H9 (cell line): ENCODE results near the gene GNAO1. TPM values are rescaled to one million over a fixed set of nuclear protein-coding genes. Genes with fewer than 3 reads are reported as not detected.

Experiments
- DNase-seq: peaks from one replicate; pipeline ENCODE4 v3.0.0-alpha.2; 2017
- H2AFZ ChIP-seq: one replicate; pipeline ENCODE4 v1.6.1; 2013; ENCODE audit warnings: mild to moderate bottlenecking, low read length, control low read depth, moderate library complexity
- H2AK5ac ChIP-seq: 2 replicates; pipeline ENCODE4 v1.6.1; 2013; ENCODE audit warnings: low read length, control low read depth, mixed read lengths; ENCODE audit not compliant: insufficient read length
- H2BK120ac ChIP-seq: one replicate; pipeline ENCODE4 v1.6.1; 2013; ENCODE audit warnings: low read depth, mild to moderate bottlenecking, low read length, control low read depth, inconsistent platforms; ENCODE audit not compliant: poor library complexity, severe bottlenecking
- H2BK12ac ChIP-seq: 2 replicates; pipeline ENCODE4 v1.6.1; 2013; ENCODE audit warnings: low read length, control low read depth, mixed read lengths, low read depth; ENCODE audit not compliant: insufficient read length
- H2BK15ac ChIP-seq: 2 replicates; pipeline ENCODE4 v1.6.1; 2013; ENCODE audit warnings: low read depth, low read length, control low read depth
- H2BK20ac ChIP-seq: one replicate; pipeline ENCODE4 v1.6.1; 2013; ENCODE audit warnings: low read depth, mild to moderate bottlenecking, low read length, control low read depth, inconsistent platforms; ENCODE audit not compliant: poor library complexity, severe bottlenecking
- H2BK5ac ChIP-seq: 2 replicates; pipeline ENCODE4 v1.6.1; 2013; ENCODE audit warnings: low read length, control low read depth, mixed read lengths; ENCODE audit not compliant: insufficient read length
- H3K14ac ChIP-seq: 2 replicates; pipeline ENCODE4 v1.6.1; 2013; ENCODE audit warnings: low read length, control low read depth; ENCODE audit not compliant: insufficient read depth
- H3K18ac ChIP-seq: 2 replicates; pipeline ENCODE4 v1.6.1; 2013; ENCODE audit warnings: low read depth, mild to moderate bottlenecking, mixed read lengths, low read length, control low read depth; ENCODE audit not compliant: insufficient read length
- H3K23ac ChIP-seq: 2 replicates; pipeline ENCODE4 v1.6.1; 2013; ENCODE audit warnings: low read length, control low read depth, mixed read lengths, low read depth; ENCODE audit not compliant: insufficient read length
- H3K23me2 ChIP-seq: 2 replicates; pipeline ENCODE4 v1.6.1; 2013; ENCODE audit warnings: low read depth, mild to moderate bottlenecking, mixed read lengths, low read length, control low read depth; ENCODE audit not compliant: insufficient read length, poor library complexity, severe bottlenecking
- H3K27ac ChIP-seq: 2 replicates; pipeline ENCODE4 v1.5.1; 2013; ENCODE audit warnings: low read length, control low read depth, mixed read lengths, low read depth; ENCODE audit not compliant: insufficient read length
- H3K27me3 ChIP-seq: 2 replicates; pipeline ENCODE4 v1.6.1; 2013; ENCODE audit warnings: low read length, control low read depth, inconsistent platforms; ENCODE audit not compliant: insufficient read depth
- H3K4ac ChIP-seq: 2 replicates; pipeline ENCODE4 v1.6.1; 2013; ENCODE audit warnings: low read depth, mild to moderate bottlenecking, control low read depth, inconsistent platforms, low read length, moderate library complexity
- H3K4me1 ChIP-seq: 2 replicates; pipeline ENCODE4 v1.6.1; 2013; ENCODE audit warnings: low read length, control low read depth, inconsistent platforms; ENCODE audit not compliant: insufficient read depth
- H3K4me2 ChIP-seq: 2 replicates; pipeline ENCODE4 v1.6.1; 2013; ENCODE audit warnings: low read length, control low read depth, mixed read lengths; ENCODE audit not compliant: insufficient read length, insufficient read depth
- H3K56ac ChIP-seq: 2 replicates; pipeline ENCODE4 v1.6.1; 2013; ENCODE audit warnings: low read depth, mild to moderate bottlenecking, mixed read lengths, low read length, control low read depth; ENCODE audit not compliant: insufficient read length
- H3K79me1 ChIP-seq: 2 replicates; pipeline ENCODE4 v1.6.1; 2013; ENCODE audit warnings: low read depth, mild to moderate bottlenecking, moderate library complexity, low read length, control low read depth, inconsistent platforms; ENCODE audit not compliant: insufficient read depth, poor library complexity, severe bottlenecking
- H3K79me2 ChIP-seq: 2 replicates; pipeline ENCODE4 v1.6.1; 2013; ENCODE audit warnings: low read length, control low read depth, inconsistent platforms; ENCODE audit not compliant: insufficient read depth
- H3K9ac ChIP-seq: 2 replicates; pipeline ENCODE4 v1.6.1; 2013; ENCODE audit warnings: low read length, control low read depth, mixed read lengths; ENCODE audit not compliant: insufficient read length; ENCODE audit errors: extremely low read depth
- H3K9me3 ChIP-seq: one replicate; pipeline ENCODE4 v1.6.1; 2013; ENCODE audit warnings: low read depth, low read length, inconsistent platforms; ENCODE audit not compliant: control insufficient read depth
- H3T11ph ChIP-seq: one replicate; pipeline ENCODE4 v1.6.1; 2013; ENCODE audit warnings: mild to moderate bottlenecking, low read length, control low read depth, inconsistent platforms
- H4K20me1 ChIP-seq: one replicate; pipeline ENCODE4 v1.6.1; 2013; ENCODE audit not compliant: control insufficient read depth, insufficient read length, insufficient read depth
- H4K5ac ChIP-seq: 2 replicates; pipeline ENCODE4 v1.6.1; 2013; ENCODE audit warnings: low read depth, mild to moderate bottlenecking, mixed read lengths, low read length, control low read depth; ENCODE audit not compliant: insufficient read length
- H4K8ac ChIP-seq: replicated peaks from 2 replicates; pipeline ENCODE4 v1.6.1; 2013; ENCODE audit warnings: low read length, control low read depth, mixed read lengths, low read depth; ENCODE audit not compliant: insufficient read length
- H4K91ac ChIP-seq: 2 replicates; pipeline ENCODE4 v1.6.1; 2013; ENCODE audit warnings: low read depth, mild to moderate bottlenecking, moderate library complexity, mixed read lengths, low read length, control low read depth; ENCODE audit not compliant: insufficient read length
- H3K27ac Mint-ChIP-seq, 3 experiments: 2 replicates in 2 of 3; 3 replicates in 1 of 3; pipeline ENCODE4 v1.8.0; 2020 to 2021; ENCODE audit warnings: mixed read lengths in 3 of 3, mild to moderate bottlenecking in 1 of 3, moderate library complexity in 1 of 3
- H3K27me3 Mint-ChIP-seq: 2 replicates; pipeline ENCODE4 v1.8.0; 2021; ENCODE audit warnings: low read depth, mild to moderate bottlenecking, moderate library complexity, mixed read lengths
- H3K36me3 Mint-ChIP-seq, 3 experiments: 2 replicates in 2 of 3; 3 replicates in 1 of 3; pipeline ENCODE4 v1.8.0; 2020 to 2021; ENCODE audit warnings: low read depth in 3 of 3, mixed read lengths in 3 of 3; ENCODE audit not compliant: insufficient read depth in 1 of 3
- H3K4me1 Mint-ChIP-seq, 2 experiments: 2 replicates each; pipeline ENCODE4 v1.8.0; 2020; ENCODE audit warnings: mixed read lengths in 2 of 2
- H3K4me3 Mint-ChIP-seq, 2 experiments: 2 replicates in 1 of 2; 3 replicates in 1 of 2; pipeline ENCODE4 v1.8.0; 2020 to 2021; ENCODE audit warnings: mild to moderate bottlenecking in 2 of 2, mixed read lengths in 2 of 2, moderate library complexity in 1 of 2
- H3K9me3 Mint-ChIP-seq, 2 experiments: 2 replicates in 1 of 2; 3 replicates in 1 of 2; pipeline ENCODE4 v1.8.0; 2020; ENCODE audit warnings: mild to moderate bottlenecking in 2 of 2, mixed read lengths in 2 of 2, moderate library complexity in 1 of 2
- CTCF ChIP-seq: fragments of 200-600 bp; sonication (generic); conservative IDR thresholded peaks from 3 replicates; pipeline ENCODE4 v1.8.0; 2021; ENCODE audit warnings: antibody characterized with exemption, mild to moderate bottlenecking
- WGBS: extraction: QIAGEN DNeasy Blood & Tissue Kit; methylation state at CpG from one replicate; pipeline ENCODE4 v1.1.7; 2013; ENCODE audit warnings: missing lambda C conversion rate, low lambda C conversion rate, mixed read lengths; ENCODE audit not compliant: insufficient read length; ENCODE audit errors: extremely low coverage; 5-methylcytosine and 5-hydroxymethylcytosine counted together
- total RNA-seq: library from RNA; stranded (reverse); gene quantifications from 2 replicates; pipeline ENCODE4 v1.2.1, GENCODE V29; 2021

GNAO1 gene
- total RNA-seq, 1 experiment from 2014 or later: 16.9 TPM

- no peaks in the 10 kb centered on the region for H3K27me3 ChIP-seq
- no peak overlapping the region for H4K5ac ChIP-seq
Observed at GRCh38 chr16:56336071-56336688, 144.9 kb downstream of the GNAO1 start.

More at GRCh38 chr16:56336071-56336688, 144.9 kb downstream of the GNAO1 start:
- no peak overlapping the region for H4K8ac ChIP-seq
- peaks cover 1% of the 10 kb centered on the region; the same call in 1 of the 2 replicates for H3K27me3 Mint-ChIP-seq
- H2BK120ac ChIP-seq: no peak overlapping the region
- no peak overlapping the region for H3K14ac ChIP-seq
- no peak overlapping the region for H2BK12ac ChIP-seq
- H3K4me1 ChIP-seq: no peaks in the 10 kb centered on the region
- no peak overlapping the region for H2BK20ac ChIP-seq
- no peak overlapping the region for H3T11ph ChIP-seq
- no peak for DNase-seq
- H4K91ac ChIP-seq: no peak overlapping the region
- no peak overlapping the region for H3K56ac ChIP-seq
- H3K4ac ChIP-seq: no peak overlapping the region
- no peak overlapping the region for H3K9ac ChIP-seq
- no peak for TF ChIP-seq CTCF
- H3K9me3 Mint-ChIP-seq: no peaks in the 10 kb centered on the region
- H3K4me1 Mint-ChIP-seq: no peaks in the 10 kb centered on the region
- no peak overlapping the region for H3K18ac ChIP-seq
- no peaks in the 10 kb centered on the region for H3K79me2 ChIP-seq
- H3K4me3 Mint-ChIP-seq: no peak overlapping the region
- H4K20me1 ChIP-seq: no peaks in the 10 kb centered on the region
- H3K23me2 ChIP-seq: no peaks in the 10 kb centered on the region
- WGBS: no CpG with 5 or more reads among the region's 8 CpGs
- no peak overlapping the region for H2BK15ac ChIP-seq
- H3K4me2 ChIP-seq: no peak overlapping the region
- H3K23ac ChIP-seq: no peak overlapping the region
- no peak overlapping the region for H2AFZ ChIP-seq
- H3K27ac Mint-ChIP-seq: no peak overlapping the region
- H3K79me1 ChIP-seq: no peaks in the 10 kb centered on the region
- no peak overlapping the region for H2AK5ac ChIP-seq
- H3K27ac ChIP-seq: no peak overlapping the region
- no peak overlapping the region for H2BK5ac ChIP-seq
- peaks cover 0 to 3% (median 0%) of the 10 kb centered on the region in 3 experiments; a peak in 4 of 7 replicates for H3K36me3 Mint-ChIP-seq
- no peaks in the 10 kb centered on the region for H3K9me3 ChIP-seq
